ENCODE measurements around the gene SYNPO2. TPM values are rescaled to one million over a fixed set of nuclear protein-coding genes. Genes with fewer than 3 reads are reported as not detected.
"Not testable (repeated sequence)": the region's sequence is repeated elsewhere in the genome, so short reads cannot be mapped to it uniquely, and the experiment has no call there.

SYNPO2 gene
- total RNA-seq, 1 donor from 2014 or later, result 2.9 TPM

DNA sequence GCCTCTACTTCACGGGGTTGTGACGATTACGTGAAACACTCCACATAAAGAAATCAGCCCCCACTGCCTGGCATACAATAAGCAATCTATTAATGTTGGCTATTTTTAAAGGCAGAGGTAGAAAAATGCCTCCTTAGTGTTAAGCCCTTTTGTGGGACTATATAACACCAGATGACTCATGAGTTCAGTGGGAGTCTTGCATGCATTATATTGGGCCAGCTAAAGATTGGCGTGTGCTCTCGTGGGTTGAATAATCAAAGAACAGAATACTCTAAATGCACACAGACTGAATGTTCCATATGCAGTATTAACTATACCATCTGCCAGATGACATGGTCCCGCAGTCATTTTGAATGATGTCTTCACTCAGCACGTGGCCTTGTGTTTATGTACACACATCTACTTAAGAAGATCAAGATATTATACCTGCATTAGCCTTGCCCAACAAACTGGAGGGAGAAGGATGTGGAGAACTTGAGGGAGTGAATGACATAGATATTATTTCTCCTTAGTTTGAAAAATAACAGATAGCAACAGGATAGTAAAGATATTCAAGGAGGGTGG lies 162.0 kb downstream of the SYNPO2 start:
- Mint-ChIP-seq H3K9me3 (ENCODE audit: unreplicated experiment) (peaks cover 1% of the 10 kb centered on the region), H3K36me3 (ENCODE audit: unreplicated experiment) (no peaks in the 10 kb centered on the region), H3K4me1 (ENCODE audit: low read depth, unreplicated experiment) (no peaks in the 10 kb centered on the region), H3K27me3 (ENCODE audit: unreplicated experiment) (no peaks in the 10 kb centered on the region), H3K27ac (ENCODE audit: unreplicated experiment) (no peak overlapping the region), H3K4me3 (ENCODE audit: unreplicated experiment) (no peak overlapping the region)
- no peak for TF ChIP-seq CTCF (IDR thresholded peaks at IDR 0.05; ENCODE audit: partially characterized antibody, unreplicated experiment)
- no peak for DNase-seq

DNA sequence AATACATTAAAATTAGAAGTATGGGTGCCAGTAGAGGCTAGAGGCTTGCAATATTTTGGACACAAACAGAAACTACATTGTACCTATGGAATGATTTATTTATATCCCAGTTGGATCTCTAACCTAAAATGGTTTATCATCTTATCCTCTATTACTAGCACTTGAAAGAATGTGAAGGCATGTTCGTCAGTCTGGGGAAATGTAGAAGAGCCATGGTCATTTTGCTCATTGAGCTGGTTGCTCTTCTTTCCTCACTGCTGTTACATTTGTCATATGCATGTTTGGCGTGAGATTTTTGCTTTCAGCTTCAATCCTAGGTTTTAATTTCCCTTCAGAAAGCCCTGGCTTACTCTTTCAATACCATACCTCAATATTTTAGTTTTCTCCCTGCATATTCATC lies 164.6 kb downstream of the SYNPO2 start:
- DNase-seq, result no peak
- H3K4me3 Mint-ChIP-seq (ENCODE audit: unreplicated experiment), result no peak overlapping the region
- no peak overlapping the region for H3K27ac Mint-ChIP-seq (ENCODE audit: unreplicated experiment)
- H3K9me3 Mint-ChIP-seq (ENCODE audit: unreplicated experiment), result peaks cover 1% of the 10 kb centered on the region
- no peak for TF ChIP-seq CTCF (IDR thresholded peaks at IDR 0.05; ENCODE audit: partially characterized antibody, unreplicated experiment)
- no peaks in the 10 kb centered on the region for H3K36me3 Mint-ChIP-seq (ENCODE audit: unreplicated experiment)
- H3K27me3 Mint-ChIP-seq (ENCODE audit: unreplicated experiment), result no peaks in the 10 kb centered on the region
- no peaks in the 10 kb centered on the region for H3K4me1 Mint-ChIP-seq (ENCODE audit: low read depth, unreplicated experiment)

GRCh38 chr4:119053997-119054396 lies 165.3 kb downstream of the SYNPO2 start:
- Mint-ChIP-seq H3K36me3 (ENCODE audit: unreplicated experiment) (no peaks in the 10 kb centered on the region), H3K9me3 (ENCODE audit: unreplicated experiment) (peaks cover 1% of the 10 kb centered on the region), H3K27ac (ENCODE audit: unreplicated experiment) (no peak overlapping the region), H3K4me3 (ENCODE audit: unreplicated experiment) (no peak overlapping the region), H3K27me3 (ENCODE audit: unreplicated experiment) (no peaks in the 10 kb centered on the region), H3K4me1 (ENCODE audit: low read depth, unreplicated experiment) (no peaks in the 10 kb centered on the region)
- no peak for DNase-seq
- TF ChIP-seq CTCF (IDR thresholded peaks at IDR 0.05; ENCODE audit: partially characterized antibody, unreplicated experiment), result no peak

GRCh38 chr4:119057417-119057816 lies 168.8 kb downstream of the SYNPO2 start:
- H3K27ac Mint-ChIP-seq (ENCODE audit: unreplicated experiment), result no peak overlapping the region
- no peak overlapping the region for H3K4me3 Mint-ChIP-seq (ENCODE audit: unreplicated experiment)
- no peaks in the 10 kb centered on the region for H3K36me3 Mint-ChIP-seq (ENCODE audit: unreplicated experiment)
- H3K4me1 Mint-ChIP-seq (ENCODE audit: low read depth, unreplicated experiment), result no peaks in the 10 kb centered on the region
- DNase-seq, result no peak
- no peaks in the 10 kb centered on the region for H3K27me3 Mint-ChIP-seq (ENCODE audit: unreplicated experiment)
- no peaks in the 10 kb centered on the region for H3K9me3 Mint-ChIP-seq (ENCODE audit: unreplicated experiment)
- TF ChIP-seq CTCF (IDR thresholded peaks at IDR 0.05; ENCODE audit: partially characterized antibody, unreplicated experiment), result no peak

GRCh38 chr4:119059221-119059620 lies 170.6 kb downstream of the SYNPO2 start:
- Mint-ChIP-seq H3K36me3 (ENCODE audit: unreplicated experiment) (no peaks in the 10 kb centered on the region), H3K4me1 (ENCODE audit: low read depth, unreplicated experiment) (no peaks in the 10 kb centered on the region), H3K27ac (ENCODE audit: unreplicated experiment) (no peak overlapping the region), H3K27me3 (ENCODE audit: unreplicated experiment) (no peaks in the 10 kb centered on the region), H3K9me3 (ENCODE audit: unreplicated experiment) (no peaks in the 10 kb centered on the region), H3K4me3 (ENCODE audit: unreplicated experiment) (no peak overlapping the region)
- no peak for TF ChIP-seq CTCF (IDR thresholded peaks at IDR 0.05; ENCODE audit: partially characterized antibody, unreplicated experiment)
- DNase-seq, result no peak

GRCh38 chr4:119067125-119067524 lies 178.5 kb downstream of the SYNPO2 start:
- not testable (repeated sequence) for H3K4me1 Mint-ChIP-seq (ENCODE audit: low read depth, unreplicated experiment); DNase-seq; H3K36me3 Mint-ChIP-seq (ENCODE audit: unreplicated experiment); H3K4me3 Mint-ChIP-seq (ENCODE audit: unreplicated experiment); H3K27me3 Mint-ChIP-seq (ENCODE audit: unreplicated experiment); H3K9me3 Mint-ChIP-seq (ENCODE audit: unreplicated experiment); H3K27ac Mint-ChIP-seq (ENCODE audit: unreplicated experiment)

- not testable (repeated sequence) for H3K27me3 Mint-ChIP-seq (ENCODE audit: unreplicated experiment); H3K9me3 Mint-ChIP-seq (ENCODE audit: unreplicated experiment); H3K36me3 Mint-ChIP-seq (ENCODE audit: unreplicated experiment); DNase-seq; H3K4me1 Mint-ChIP-seq (ENCODE audit: low read depth, unreplicated experiment); H3K27ac Mint-ChIP-seq (ENCODE audit: unreplicated experiment)
- H3K4me3 Mint-ChIP-seq (ENCODE audit: unreplicated experiment), result peak overlapping the region; percentile 30
Observed at GRCh38 chr4:119067670-119068360, 179.2 kb downstream of the SYNPO2 start.

Measured in glutamatergic neuron (in vitro differentiated cells).